ENCODE data around the gene RASD1.

DNA sequence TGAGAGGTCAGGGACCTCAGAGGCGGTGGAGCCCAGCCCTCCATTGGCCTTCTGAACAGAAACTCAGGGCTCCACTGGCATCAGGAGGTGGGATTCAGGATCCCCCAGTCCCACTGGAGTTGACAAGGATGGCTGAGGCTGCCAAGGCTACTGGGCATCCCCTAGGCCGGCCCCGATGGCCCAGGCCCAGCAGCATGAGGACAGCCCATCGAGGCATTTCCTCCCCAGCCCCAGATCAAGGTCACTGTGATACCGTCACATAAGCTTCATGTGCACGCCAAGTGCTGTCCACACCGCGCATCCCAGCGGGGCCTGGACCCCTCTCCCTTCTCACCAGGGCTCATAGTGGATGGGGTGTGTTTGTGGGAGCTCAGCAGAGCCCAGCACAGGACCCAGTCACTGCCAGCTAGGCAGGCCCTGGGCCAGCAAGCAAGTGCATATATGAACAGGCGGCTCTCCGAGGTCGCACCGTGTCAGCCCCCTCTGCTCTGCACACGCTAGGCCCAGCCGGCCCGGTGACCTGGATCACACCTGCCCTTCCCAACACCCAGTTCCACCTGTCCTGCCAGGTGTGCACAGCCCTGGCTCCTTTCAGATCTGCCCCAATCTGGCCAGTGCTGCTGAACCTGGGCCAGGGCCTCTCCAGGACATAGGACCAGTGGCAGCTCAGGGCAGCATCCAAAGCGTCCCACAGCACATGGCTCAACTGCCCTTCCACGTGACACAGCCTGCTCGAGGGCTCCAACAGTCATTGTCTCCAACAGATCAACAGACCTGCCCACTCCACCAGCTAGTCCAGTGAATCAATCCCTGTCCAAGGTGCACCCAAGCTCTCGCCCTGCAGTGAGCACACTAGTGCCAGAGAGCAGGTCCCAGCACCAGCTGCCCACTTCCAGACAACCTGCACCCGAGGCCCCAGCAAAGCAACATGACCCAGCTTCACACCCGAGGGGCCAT lies 32.8 kb upstream of the RASD1 start:
- TF ChIP-seq, protein P1, sequence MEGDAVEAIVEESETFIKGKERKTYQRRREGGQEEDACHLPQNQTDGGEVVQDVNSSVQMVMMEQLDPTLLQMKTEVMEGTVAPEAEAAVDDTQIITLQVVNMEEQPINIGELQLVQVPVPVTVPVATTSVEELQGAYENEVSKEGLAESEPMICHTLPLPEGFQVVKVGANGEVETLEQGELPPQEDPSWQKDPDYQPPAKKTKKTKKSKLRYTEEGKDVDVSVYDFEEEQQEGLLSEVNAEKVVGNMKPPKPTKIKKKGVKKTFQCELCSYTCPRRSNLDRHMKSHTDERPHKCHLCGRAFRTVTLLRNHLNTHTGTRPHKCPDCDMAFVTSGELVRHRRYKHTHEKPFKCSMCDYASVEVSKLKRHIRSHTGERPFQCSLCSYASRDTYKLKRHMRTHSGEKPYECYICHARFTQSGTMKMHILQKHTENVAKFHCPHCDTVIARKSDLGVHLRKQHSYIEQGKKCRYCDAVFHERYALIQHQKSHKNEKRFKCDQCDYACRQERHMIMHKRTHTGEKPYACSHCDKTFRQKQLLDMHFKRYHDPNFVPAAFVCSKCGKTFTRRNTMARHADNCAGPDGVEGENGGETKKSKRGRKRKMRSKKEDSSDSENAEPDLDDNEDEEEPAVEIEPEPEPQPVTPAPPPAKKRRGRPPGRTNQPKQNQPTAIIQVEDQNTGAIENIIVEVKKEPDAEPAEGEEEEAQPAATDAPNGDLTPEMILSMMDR (conservative IDR thresholded peaks at IDR 0.05 in 1 of 2, IDR thresholded peaks at IDR 0.05 in 1 of 2; ENCODE audit: low read depth in 1 of 2, low read length in 2 of 2) = no peak
- TF ChIP-seq EZH2 (IDR thresholded peaks at IDR 0.05; ENCODE audit: low read length, missing control alignments) = no peak
